Stomach (tissue), 9 donors: ENCODE data around the gene BMPR1B. TPM values are rescaled to one million over a fixed set of nuclear protein-coding genes. Genes with fewer than 3 reads are reported as not detected.

Experiments
- DNase-seq, 2 donors: peaks; one replicate each; pipeline versions ENCODE4 v3.0.0 to v3.0.0-alpha.2; 2013 to 2019
- H3K27ac ChIP-seq, 5 donors: fragments of 200-600 bp in 4 of 5; sonication (generic) in 4 of 5; one replicate each; pipeline ENCODE4 v1.5.1; 2013 to 2019; ENCODE audit warnings: mild to moderate bottlenecking in 1 of 5, moderate library complexity in 1 of 5
- H3K27me3 ChIP-seq, 3 donors: fragments of 200-600 bp; sonication (generic); one replicate each; pipeline ENCODE4 v1.5.1; 2017 to 2019; ENCODE audit warnings: mixed run types in 1 of 3
- H3K36me3 ChIP-seq, 4 donors: fragments of 200-600 bp; sonication (generic); 1 replicate in 3 of 4; 2 replicates in 1 of 4; pipeline ENCODE4 v1.5.1; 2016 to 2019
- H3K4me1 ChIP-seq, 4 donors: fragments of 200-600 bp; sonication (generic); one replicate each; pipeline ENCODE4 v1.5.1; 2016 to 2019
- H3K4me3 ChIP-seq, 4 donors: fragments of 200-600 bp; sonication (generic) in 3 of 4; one replicate each; pipeline ENCODE4 v1.5.1; 2016 to 2019; ENCODE audit warnings: mild to moderate bottlenecking in 1 of 4
- H3K9me3 ChIP-seq, 4 donors: fragments of 200-600 bp; sonication (generic); one replicate each; pipeline ENCODE4 v1.5.1; 2016 to 2019
- EP300 ChIP-seq: sonication (generic); formaldehyde crosslinking; IDR thresholded peaks from one replicate; pipeline ENCODE4 v1.6.1; 2017; ENCODE audit warnings: antibody characterized with exemption
- POLR2A ChIP-seq, 4 donors: fragments of 450-650 bp; IDR thresholded peaks; one replicate each; pipeline ENCODE4 v1.6.1; 2016; ENCODE audit warnings: antibody characterized with exemption in 4 of 4, control low read depth in 2 of 4, mild to moderate bottlenecking in 1 of 4, moderate library complexity in 1 of 4
- POLR2AphosphoS5 ChIP-seq, 3 donors: sonication (generic); formaldehyde crosslinking; IDR thresholded peaks; one replicate each; pipeline ENCODE4 v1.6.1; 2016; ENCODE audit warnings: antibody characterized with exemption in 3 of 3
- WGBS, 5 donors: extraction: QIAGEN DNeasy Blood & Tissue Kit in 3 of 5; methylation state at CpG; one replicate each; pipeline versions ENCODE4 v1.1.5 to v1.1.7; 2013 to 2018; 5-methylcytosine and 5-hydroxymethylcytosine counted together
- intact Hi-C: fragments of 100-400 bp; cut with DNase I; formaldehyde crosslinking; loops from one replicate; pipeline ENCODE4 v1.15.1; 2023; ENCODE audit warnings: low total_unique reads
- polyA plus RNA-seq, 3 donors: library from polyadenylated mRNA; stranded (reverse); fragments of 200-250 nt; gene quantifications; one replicate each; pipeline ENCODE4 v1.2.3, GENCODE V29; 2013
- total RNA-seq, 5 donors: library from RNA; depleted of rRNA; stranded (reverse); fragments of >200 nt; gene quantifications; one replicate each; pipeline versions ENCODE4 v1.1.0 to v1.2.3, GENCODE V29; 2014 to 2016
- TF ChIP-seq, protein P1 (sequence below), 7 experiments: fragments of 450-650 bp in 4 of 7; fragments of 200-600 bp in 3 of 7; sonication (generic) in 3 of 7; IDR thresholded peaks; one replicate each; pipeline ENCODE4 v1.5.1; 2016 to 2019; ENCODE audit warnings: antibody characterized with exemption in 7 of 7, control low read depth in 2 of 7, mild to moderate bottlenecking in 1 of 7
- donor health status: healthy with polysubstance abuse.
- donor health status: Bipolar disorder and iron deficiency.
- donor health status: healthy.

Gene BMPR1B
- total and polyA plus RNA-seq, 8 donors, result 0.37 to 29.8 (median 1.5) TPM; not detected in 1

- Histone ChIP-seq H3K9me3 (no peaks in the 10 kb centered on the region), H3K27ac (no peak overlapping the region), H3K4me1 (no peaks in the 10 kb centered on the region), H3K4me3 (no peak overlapping the region), H3K36me3 (no peaks in the 10 kb centered on the region), H3K27me3 (no peaks in the 10 kb centered on the region)
- TF ChIP-seq EP300 (no peak), POLR2A (IDR thresholded peaks at IDR 0.05) (no peak), POLR2AphosphoS5 (IDR thresholded peaks at IDR 0.05) (no peak)
- TF ChIP-seq, protein P1, sequence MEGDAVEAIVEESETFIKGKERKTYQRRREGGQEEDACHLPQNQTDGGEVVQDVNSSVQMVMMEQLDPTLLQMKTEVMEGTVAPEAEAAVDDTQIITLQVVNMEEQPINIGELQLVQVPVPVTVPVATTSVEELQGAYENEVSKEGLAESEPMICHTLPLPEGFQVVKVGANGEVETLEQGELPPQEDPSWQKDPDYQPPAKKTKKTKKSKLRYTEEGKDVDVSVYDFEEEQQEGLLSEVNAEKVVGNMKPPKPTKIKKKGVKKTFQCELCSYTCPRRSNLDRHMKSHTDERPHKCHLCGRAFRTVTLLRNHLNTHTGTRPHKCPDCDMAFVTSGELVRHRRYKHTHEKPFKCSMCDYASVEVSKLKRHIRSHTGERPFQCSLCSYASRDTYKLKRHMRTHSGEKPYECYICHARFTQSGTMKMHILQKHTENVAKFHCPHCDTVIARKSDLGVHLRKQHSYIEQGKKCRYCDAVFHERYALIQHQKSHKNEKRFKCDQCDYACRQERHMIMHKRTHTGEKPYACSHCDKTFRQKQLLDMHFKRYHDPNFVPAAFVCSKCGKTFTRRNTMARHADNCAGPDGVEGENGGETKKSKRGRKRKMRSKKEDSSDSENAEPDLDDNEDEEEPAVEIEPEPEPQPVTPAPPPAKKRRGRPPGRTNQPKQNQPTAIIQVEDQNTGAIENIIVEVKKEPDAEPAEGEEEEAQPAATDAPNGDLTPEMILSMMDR (IDR thresholded peaks at IDR 0.05), result no peak
- intact Hi-C loops, result no loop called here
- whole genome bisulfite sequencing, 5 donors, result 77 to 92% (median 88%) methylated on average over 2 of the region's 2 CpGs
- no peak for DNase-seq
These were observed 36.4 kb upstream of the BMPR1B start for GRCh38 chr4:94721310-94721709.

DNA sequence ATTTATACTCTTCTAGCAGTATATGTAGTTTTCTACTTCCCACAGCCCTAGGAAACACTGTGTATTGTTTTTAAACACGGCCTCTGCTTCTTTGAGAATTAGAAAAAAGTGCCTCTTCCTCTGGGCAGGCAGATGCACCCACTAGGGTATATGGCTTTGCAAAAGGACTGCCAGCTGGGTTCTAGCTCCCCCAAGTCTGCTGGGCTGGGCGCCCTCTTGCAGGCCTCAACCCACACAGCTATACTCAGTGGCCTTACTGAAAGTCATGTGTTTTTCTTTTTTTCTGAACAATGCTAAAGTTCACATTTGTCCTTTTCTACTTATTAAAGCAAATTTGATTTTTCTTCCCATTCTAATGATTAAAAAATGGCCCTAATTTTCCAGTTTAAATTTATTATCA is 35.5 kb upstream of the BMPR1B start:
- Histone ChIP-seq H3K27ac (no peak overlapping the region), H3K27me3 (no peaks in the 10 kb centered on the region), H3K4me1 (no peaks in the 10 kb centered on the region), H3K36me3 (no peaks in the 10 kb centered on the region), H3K4me3 (no peak overlapping the region), H3K9me3 (no peaks in the 10 kb centered on the region)
- intact Hi-C loops, result no loop called here
- WGBS, 5 donors, result 84 to 91% (median 88%) methylated on average over 2 of the region's 2 CpGs
- TF ChIP-seq POLR2A (IDR thresholded peaks at IDR 0.05) (no peak), POLR2AphosphoS5 (IDR thresholded peaks at IDR 0.05) (no peak), EP300 (no peak)
- TF ChIP-seq, protein P1 (IDR thresholded peaks at IDR 0.05), result no peak
- DNase-seq, result no peak

DNA sequence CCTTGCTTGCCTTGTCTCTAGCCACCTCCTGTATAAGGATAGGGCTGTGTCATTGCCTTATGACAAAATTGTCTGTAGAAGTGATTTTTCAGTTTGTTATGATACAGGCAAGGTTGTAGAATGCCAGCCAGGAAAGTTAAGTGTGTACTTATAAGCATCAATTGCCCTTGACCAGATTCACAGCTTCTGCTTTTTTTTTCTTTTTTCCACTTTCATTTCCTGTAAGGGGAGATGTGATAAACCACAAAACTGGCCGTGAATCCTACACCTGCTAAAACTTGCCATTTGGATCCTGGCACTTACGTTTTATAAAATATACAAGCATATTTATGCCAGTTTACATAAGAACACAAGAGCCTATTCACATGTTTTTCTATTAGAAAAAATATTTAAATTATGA is 35.0 kb upstream of the BMPR1B start:
- Histone ChIP-seq H3K27ac (no peak overlapping the region), H3K4me3 (no peak overlapping the region), H3K9me3 (no peaks in the 10 kb centered on the region), H3K27me3 (no peaks in the 10 kb centered on the region), H3K36me3 (no peaks in the 10 kb centered on the region), H3K4me1 (no peaks in the 10 kb centered on the region)
- DNase-seq, result peak in 1 of 2 donors; percentile 7
- intact Hi-C loops, result no loop called here
- 36 to 50% (median 47%) methylated on average over 2 of the region's 2 CpGs for WGBS, 5 donors
- TF ChIP-seq POLR2A (IDR thresholded peaks at IDR 0.05), result no peak
- TF ChIP-seq, protein P1 (IDR thresholded peaks at IDR 0.05), result no peak
- no peak for TF ChIP-seq EP300
- TF ChIP-seq POLR2AphosphoS5 (IDR thresholded peaks at IDR 0.05), result no peak

DNA sequence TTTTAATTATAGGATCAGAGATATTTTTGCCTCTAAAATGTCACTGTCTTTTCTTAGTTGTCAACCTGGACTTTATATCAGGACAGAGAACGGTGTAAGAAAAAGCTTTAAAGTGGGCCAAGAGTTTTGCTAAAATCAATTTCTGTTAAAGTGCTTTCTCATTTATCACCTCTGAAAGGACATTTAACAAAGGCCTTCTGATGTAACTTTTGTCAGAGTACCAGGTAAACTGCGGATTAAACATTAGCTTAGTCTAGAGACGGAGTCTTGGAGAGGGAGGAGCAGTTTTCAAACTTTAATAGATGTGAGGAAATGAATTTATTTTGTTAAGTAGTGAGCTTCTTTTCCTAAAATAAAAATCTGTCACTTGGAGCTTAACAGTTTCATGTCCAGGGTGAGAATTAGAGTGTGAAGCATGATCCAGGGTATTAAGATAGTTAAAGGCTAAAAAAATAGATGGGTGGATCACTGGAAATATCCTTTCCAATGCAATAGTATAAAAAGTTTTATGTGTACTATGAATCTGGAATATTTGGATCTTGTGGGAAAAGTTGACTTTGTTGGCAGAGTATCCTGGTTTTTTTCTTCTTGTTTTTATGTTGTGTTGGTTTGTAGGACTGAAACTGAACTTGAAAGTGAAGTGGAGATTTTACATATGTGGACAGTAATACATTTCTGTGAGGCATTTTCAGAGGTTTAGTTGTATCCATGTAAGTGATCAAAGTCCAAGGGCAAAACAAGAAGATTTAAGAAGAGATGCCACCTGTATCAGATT is 33.6 kb upstream of the BMPR1B start:
- no peak overlapping the region for H3K27ac ChIP-seq
- 29 to 51% (median 40%) methylated on average over 3 of the region's 3 CpGs for WGBS, 5 donors
- intact Hi-C loops, result no loop called here
- peak in 1 of 2 donors; percentile 29 for DNase-seq
- H3K27me3 ChIP-seq, result no peaks in the 10 kb centered on the region
- H3K9me3 ChIP-seq, result no peaks in the 10 kb centered on the region
- no peak overlapping the region for H3K4me3 ChIP-seq
- H3K36me3 ChIP-seq, result no peaks in the 10 kb centered on the region
- no peaks in the 10 kb centered on the region for H3K4me1 ChIP-seq
- TF ChIP-seq EP300, result no peak
- TF ChIP-seq, protein P1 (IDR thresholded peaks at IDR 0.05), result no peak
- TF ChIP-seq POLR2A (IDR thresholded peaks at IDR 0.05), result no peak
- TF ChIP-seq POLR2AphosphoS5 (IDR thresholded peaks at IDR 0.05), result no peak
